ENCODE results near the gene NGFR. TPM values are rescaled to one million over a fixed set of nuclear protein-coding genes. Genes with fewer than 3 reads are reported as not detected.

Gene NGFR
- total and polyA plus RNA-seq, 7 experiments from 2014 or later: 0.07 to 0.17 (median 0.16) TPM; not detected in 4

GRCh38 chr17:49511810-49512209, 16.7 kb downstream of the NGFR start:
- H3K9me3 ChIP-seq (ENCODE audit: control insufficient read depth in 2 of 3, low read length in 3 of 3): no peaks in the 10 kb centered on the region
- no peaks in the 10 kb centered on the region for H3K9me3 Mint-ChIP-seq
- H3K4me3 Mint-ChIP-seq: no peak overlapping the region
- peaks cover 4 to 23% (median 17%) of the 10 kb centered on the region in 5 donors for H3K27me3 Mint-ChIP-seq
- H3K27me3 ChIP-seq (ENCODE audit: control insufficient read depth in 2 of 2, insufficient read depth in 2 of 2, low read length in 2 of 2): peaks cover 0 to 6% of the 10 kb centered on the region in 2 donors
- H3K36me3 Mint-ChIP-seq: no peaks in the 10 kb centered on the region
- intact Hi-C loops (cut with micrococcal nuclease): no loop called here
- H3K4me3 ChIP-seq (ENCODE audit: low read length): no peak overlapping the region
- H3K27ac ChIP-seq (ENCODE audit: low read depth, low read length): no peak overlapping the region
- H3K27ac Mint-ChIP-seq: no peak overlapping the region
- H3K4me1 ChIP-seq (ENCODE audit: control insufficient read depth in 2 of 2, insufficient read depth in 2 of 2, low read length in 2 of 2): no peaks in the 10 kb centered on the region
- POLR2A ChIA-PET: no interaction called here
- CTCF ChIA-PET: no interaction called here
- no peak for ATAC-seq
- DNase-seq: no peak
- H3K36me3 ChIP-seq (ENCODE audit: control insufficient read depth in 2 of 3, insufficient read depth in 3 of 3, low read length in 3 of 3): no peaks in the 10 kb centered on the region
- H3K4me1 Mint-ChIP-seq: peaks cover 0 to 1% (median 0%) of the 10 kb centered on the region in 7 donors

- H3K4me1 ChIP-seq (ENCODE audit: control insufficient read depth in 2 of 2, insufficient read depth in 2 of 2, low read length in 2 of 2): no peaks in the 10 kb centered on the region
- Mint-ChIP-seq H3K4me1 (peaks cover 0 to 1% (median 0%) of the 10 kb centered on the region in 7 donors), H3K36me3 (no peaks in the 10 kb centered on the region), H3K27me3 (peaks cover 4 to 17% (median 11%) of the 10 kb centered on the region in 5 donors), H3K27ac (no peak overlapping the region), H3K4me3 (no peak overlapping the region), H3K9me3 (no peaks in the 10 kb centered on the region)
- H3K9me3 ChIP-seq (ENCODE audit: control insufficient read depth in 2 of 3, low read length in 3 of 3): no peaks in the 10 kb centered on the region
- no peak for DNase-seq
- no peak overlapping the region for H3K4me3 ChIP-seq (ENCODE audit: low read length)
- intact Hi-C loops (cut with micrococcal nuclease): no loop called here
- H3K27ac ChIP-seq (ENCODE audit: low read depth, low read length): no peak overlapping the region
- H3K36me3 ChIP-seq (ENCODE audit: control insufficient read depth in 2 of 3, insufficient read depth in 3 of 3, low read length in 3 of 3): no peaks in the 10 kb centered on the region
- ChIA-PET POLR2A (no interaction called here), CTCF (no interaction called here)
- H3K27me3 ChIP-seq (ENCODE audit: control insufficient read depth in 2 of 2, insufficient read depth in 2 of 2, low read length in 2 of 2): peaks cover 0 to under 1% of the 10 kb centered on the region in 2 donors
- ATAC-seq: no peak
Observed at GRCh38 chr17:49512296-49513043, 17.4 kb downstream of the NGFR start.

DNA sequence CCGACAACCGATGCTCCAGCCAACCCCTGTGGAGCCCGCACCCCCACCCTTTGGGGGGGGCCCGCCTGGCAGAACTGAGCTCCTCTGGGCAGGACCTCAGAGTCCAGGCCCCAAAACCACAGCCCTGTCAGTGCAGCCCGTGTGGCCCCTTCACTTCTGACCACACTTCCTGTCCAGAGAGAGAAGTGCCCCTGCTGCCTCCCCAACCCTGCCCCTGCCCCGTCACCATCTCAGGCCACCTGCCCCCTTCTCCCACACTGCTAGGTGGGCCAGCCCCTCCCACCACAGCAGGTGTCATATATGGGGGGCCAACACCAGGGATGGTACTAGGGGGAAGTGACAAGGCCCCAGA, 17.9 kb downstream of the NGFR start:
- Histone ChIP-seq H3K9me3 (ENCODE audit: control insufficient read depth in 2 of 3, low read length in 3 of 3) (no peaks in the 10 kb centered on the region), H3K36me3 (ENCODE audit: control insufficient read depth in 2 of 3, insufficient read depth in 3 of 3, low read length in 3 of 3) (no peaks in the 10 kb centered on the region), H3K27ac (ENCODE audit: low read depth, low read length) (no peak overlapping the region), H3K4me3 (ENCODE audit: low read length) (no peak overlapping the region), H3K27me3 (ENCODE audit: control insufficient read depth in 2 of 2, insufficient read depth in 2 of 2, low read length in 2 of 2) (no peaks in the 10 kb centered on the region), H3K4me1 (ENCODE audit: control insufficient read depth in 2 of 2, insufficient read depth in 2 of 2, low read length in 2 of 2) (no peaks in the 10 kb centered on the region)
- DNase-seq (no peak), ATAC-seq (peak; percentile 62)
- Mint-ChIP-seq H3K36me3 (no peaks in the 10 kb centered on the region), H3K27me3 (peaks cover 0 to 13% (median 6%) of the 10 kb centered on the region in 5 donors), H3K4me3 (no peak overlapping the region), H3K4me1 (peaks cover 0 to 1% (median 0%) of the 10 kb centered on the region in 7 donors), H3K27ac (no peak overlapping the region), H3K9me3 (no peaks in the 10 kb centered on the region)
- POLR2A ChIA-PET: no interaction called here
- intact Hi-C loops (cut with micrococcal nuclease): no loop called here
- CTCF ChIA-PET: no interaction called here

DNA sequence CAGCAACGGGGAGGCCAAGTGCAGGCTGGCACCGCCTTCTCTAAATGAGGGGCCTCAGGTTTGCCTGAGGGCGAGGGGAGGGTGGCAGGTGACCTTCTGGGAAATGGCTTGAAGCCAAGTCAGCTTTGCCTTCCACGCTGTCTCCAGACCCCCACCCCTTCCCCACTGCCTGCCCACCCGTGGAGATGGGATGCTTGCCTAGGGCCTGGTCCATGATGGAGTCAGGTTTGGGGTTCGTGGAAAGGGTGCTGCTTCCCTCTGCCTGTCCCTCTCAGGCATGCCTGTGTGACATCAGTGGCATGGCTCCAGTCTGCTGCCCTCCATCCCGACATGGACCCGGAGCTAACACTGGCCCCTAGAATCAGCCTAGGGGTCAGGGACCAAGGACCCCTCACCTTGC, 18.5 kb downstream of the NGFR start:
- H3K36me3 ChIP-seq (ENCODE audit: control insufficient read depth in 2 of 3, insufficient read depth in 3 of 3, low read length in 3 of 3): no peaks in the 10 kb centered on the region
- intact Hi-C loops (cut with micrococcal nuclease): no loop called here
- H3K27ac Mint-ChIP-seq: no peak overlapping the region
- H3K4me3 Mint-ChIP-seq: no peak overlapping the region
- DNase-seq: no peak
- ATAC-seq: peak; percentile 3
- CTCF ChIA-PET: interaction anchor here (0.6 kb wide), 1 partner anchor 906 kb away, joined by 3 read pairs; no protein-coding TSS in a partner anchor
- H3K27me3 Mint-ChIP-seq: peaks cover 0 to 9% (median 6%) of the 10 kb centered on the region in 5 donors
- POLR2A ChIA-PET: no interaction called here
- H3K27ac ChIP-seq (ENCODE audit: low read depth, low read length): no peak overlapping the region
- H3K9me3 ChIP-seq (ENCODE audit: control insufficient read depth in 2 of 3, low read length in 3 of 3): no peaks in the 10 kb centered on the region
- no peaks in the 10 kb centered on the region for H3K4me1 ChIP-seq (ENCODE audit: control insufficient read depth in 2 of 2, insufficient read depth in 2 of 2, low read length in 2 of 2)
- no peaks in the 10 kb centered on the region for H3K36me3 Mint-ChIP-seq
- peaks cover 0 to 1% (median 0%) of the 10 kb centered on the region in 11 donors for H3K9me3 Mint-ChIP-seq
- peaks cover 0 to 1% (median 0%) of the 10 kb centered on the region in 7 donors for H3K4me1 Mint-ChIP-seq
- H3K27me3 ChIP-seq (ENCODE audit: control insufficient read depth in 2 of 2, insufficient read depth in 2 of 2, low read length in 2 of 2): no peaks in the 10 kb centered on the region
- H3K4me3 ChIP-seq (ENCODE audit: low read length): no peak overlapping the region

DNA sequence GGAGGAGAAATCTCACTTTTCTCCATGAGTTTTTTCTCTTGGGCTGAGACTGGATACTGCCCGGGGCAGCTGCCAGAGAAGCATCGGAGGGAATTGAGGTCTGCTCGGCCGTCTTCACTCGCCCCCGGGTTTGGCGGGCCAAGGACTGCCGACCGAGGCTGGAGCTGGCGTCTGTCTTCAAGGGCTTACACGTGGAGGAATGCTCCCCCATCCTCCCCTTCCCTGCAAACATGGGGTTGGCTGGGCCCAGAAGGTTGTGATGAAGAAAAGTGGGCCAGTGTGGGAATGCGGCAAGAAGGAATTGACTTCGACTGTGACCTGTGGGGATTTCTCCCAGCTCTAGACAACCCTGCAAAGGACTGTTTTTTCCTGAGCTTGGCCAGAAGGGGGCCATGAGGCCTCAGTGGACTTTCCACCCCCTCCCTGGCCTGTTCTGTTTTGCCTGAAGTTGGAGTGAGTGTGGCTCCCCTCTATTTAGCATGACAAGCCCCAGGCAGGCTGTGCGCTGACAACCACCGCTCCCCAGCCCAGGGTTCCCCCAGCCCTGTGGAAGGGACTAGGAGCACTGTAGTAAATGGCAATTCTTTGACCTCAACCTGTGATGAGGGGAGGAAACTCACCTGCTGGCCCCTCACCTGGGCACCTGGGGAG, 19.1 kb downstream of the NGFR start:
- intact Hi-C loops (cut with micrococcal nuclease): no loop called here
- Histone ChIP-seq H3K36me3 (ENCODE audit: control insufficient read depth in 2 of 3, insufficient read depth in 3 of 3, low read length in 3 of 3) (no peaks in the 10 kb centered on the region), H3K27me3 (ENCODE audit: control insufficient read depth in 2 of 2, insufficient read depth in 2 of 2, low read length in 2 of 2) (no peaks in the 10 kb centered on the region), H3K27ac (ENCODE audit: low read depth, low read length) (no peak overlapping the region), H3K9me3 (ENCODE audit: control insufficient read depth in 2 of 3, low read length in 3 of 3) (no peaks in the 10 kb centered on the region), H3K4me3 (ENCODE audit: low read length) (no peak overlapping the region), H3K4me1 (ENCODE audit: control insufficient read depth in 2 of 2, insufficient read depth in 2 of 2, low read length in 2 of 2) (no peaks in the 10 kb centered on the region)
- Mint-ChIP-seq H3K4me3 (no peak overlapping the region), H3K36me3 (no peaks in the 10 kb centered on the region), H3K27me3 (peaks cover 0 to 6% (median 6%) of the 10 kb centered on the region in 5 donors), H3K4me1 (peaks cover 0 to 1% (median 0%) of the 10 kb centered on the region in 7 donors), H3K9me3 (peaks cover 0 to 1% (median 0%) of the 10 kb centered on the region in 11 donors), H3K27ac (no peak overlapping the region)
- DNase-seq (no peak), ATAC-seq (no peak)
- CTCF ChIA-PET: interaction anchor here (0.6 kb wide), 2 partner anchors 184 to 906 kb away, joined by 3 read pairs; no protein-coding TSS in a partner anchor
- POLR2A ChIA-PET: no interaction called here

- Mint-ChIP-seq H3K4me3 (peak overlapping the region in 1 of 10 donors; percentile 15), H3K36me3 (no peaks in the 10 kb centered on the region), H3K4me1 (peaks cover 0 to 1% (median 0%) of the 10 kb centered on the region in 7 donors), H3K27me3 (peaks cover 0 to 6% (median 6%) of the 10 kb centered on the region in 5 donors), H3K27ac (no peak overlapping the region), H3K9me3 (peaks cover 0 to 1% (median 0%) of the 10 kb centered on the region in 11 donors)
- H3K9me3 ChIP-seq (ENCODE audit: control insufficient read depth in 2 of 3, low read length in 3 of 3): no peaks in the 10 kb centered on the region
- POLR2A ChIA-PET: no interaction called here
- H3K4me3 ChIP-seq (ENCODE audit: low read length): no peak overlapping the region
- ATAC-seq: peak; percentile 20
- no peaks in the 10 kb centered on the region for H3K36me3 ChIP-seq (ENCODE audit: control insufficient read depth in 2 of 3, insufficient read depth in 3 of 3, low read length in 3 of 3)
- DNase-seq: no peak
- no peaks in the 10 kb centered on the region for H3K4me1 ChIP-seq (ENCODE audit: control insufficient read depth in 2 of 2, insufficient read depth in 2 of 2, low read length in 2 of 2)
- H3K27ac ChIP-seq (ENCODE audit: low read depth, low read length): no peak overlapping the region
- intact Hi-C loops (cut with micrococcal nuclease): no loop called here
- CTCF ChIA-PET: no interaction called here
- H3K27me3 ChIP-seq (ENCODE audit: control insufficient read depth in 2 of 2, insufficient read depth in 2 of 2, low read length in 2 of 2): no peaks in the 10 kb centered on the region
Observed at GRCh38 chr17:49515196-49515770, 20.2 kb downstream of the NGFR start.
